ENCODE results near the gene RFESD.

The RFESD gene

GRCh38 chr5:95643152-95643551, 3.4 kb upstream of the RFESD start:
- TF ChIP-seq CTCF (IDR thresholded peaks at IDR 0.05): no peak

- TF ChIP-seq CTCF (IDR thresholded peaks at IDR 0.05): peak; percentile 81
Observed at GRCh38 chr5:95644351-95645042, 2.1 kb upstream of the RFESD start.

- TF ChIP-seq CTCF (IDR thresholded peaks at IDR 0.05): no peak
Observed at GRCh38 chr5:95647886-95648860, 1.6 kb downstream of the RFESD start.

GRCh38 chr5:95649274-95649673, 2.7 kb downstream of the RFESD start:
- TF ChIP-seq CTCF (IDR thresholded peaks at IDR 0.05): no peak

- TF ChIP-seq CTCF (IDR thresholded peaks at IDR 0.05): no peak
Observed at GRCh38 chr5:95649842-95650620, 3.5 kb downstream of the RFESD start.

GRCh38 chr5:95652849-95653248, 6.3 kb downstream of the RFESD start:
- TF ChIP-seq CTCF (IDR thresholded peaks at IDR 0.05): no peak

GRCh38 chr5:95654196-95654595, 7.6 kb downstream of the RFESD start:
- no peak for TF ChIP-seq CTCF (IDR thresholded peaks at IDR 0.05)

Data from LNCAP (cell line).